Left ventricle myocardium superior (tissue), 1 donor: Measurements from ENCODE around the gene FSIP2. TPM values are rescaled to one million over a fixed set of nuclear protein-coding genes. Genes with fewer than 3 reads are reported as not detected.

Source experiments
- ATAC-seq: fragments of 200-7000 bp; cut with Tn5 transposase; one replicate; pipeline ENCODE4 v1.9.1; 2020; ENCODE audit warnings: mild to moderate bottlenecking, moderate library complexity
- DNase-seq: peaks from one replicate; pipeline ENCODE4 v3.0.0-alpha.2; 2020
- intact Hi-C: fragments of 100-400 bp; cut with micrococcal nuclease; formaldehyde crosslinking; loops from one replicate; pipeline ENCODE4 v1.11.0; 2022
- total RNA-seq: library from RNA; stranded (reverse); fragmentation: NEBNext Ultra II Directional; extraction: Animal tissue kit (Norgen Biotek cat#: 25700); gene quantifications from one replicate; pipeline ENCODE4 v1.2.1, GENCODE V29; 2021
- donor health status: DM: no; HTN: yes; CAD: no; lungs with severe emphysema.

Gene FSIP2
- total RNA-seq, 1 donor from 2014 or later = 0.20 TPM

DNA sequence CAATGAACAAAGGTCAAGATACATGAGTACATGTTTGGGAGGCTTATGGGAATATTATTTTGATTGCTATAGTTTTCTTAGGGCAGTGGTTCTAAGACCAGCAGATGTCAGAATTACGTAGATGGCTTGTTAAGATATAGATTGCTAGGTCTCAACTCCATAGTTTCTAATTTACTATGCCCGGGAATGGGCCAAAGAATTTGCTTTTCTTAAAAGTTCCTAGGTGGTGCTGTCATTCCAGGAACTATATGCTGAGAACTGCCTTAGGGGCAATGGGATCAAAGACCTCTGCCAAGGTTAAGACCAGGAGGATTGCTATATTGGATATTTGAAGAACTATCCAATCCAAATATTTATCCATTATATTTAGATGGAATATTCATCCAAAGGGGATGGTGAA is 141.8 kb downstream of the FSIP2 start:
- intact Hi-C loops = no loop called here
- ATAC-seq (no peak), DNase-seq (no peak)
